GM19035 (cell line): ENCODE measurements around the gene FIGN.

Experiments used
- ATAC-seq: cut with Tn5 transposase; IDR thresholded peaks from one replicate; pipeline ENCODE4 v1.9.1; 2021; ENCODE audit not compliant: unreplicated experiment

FIGN gene

DNA sequence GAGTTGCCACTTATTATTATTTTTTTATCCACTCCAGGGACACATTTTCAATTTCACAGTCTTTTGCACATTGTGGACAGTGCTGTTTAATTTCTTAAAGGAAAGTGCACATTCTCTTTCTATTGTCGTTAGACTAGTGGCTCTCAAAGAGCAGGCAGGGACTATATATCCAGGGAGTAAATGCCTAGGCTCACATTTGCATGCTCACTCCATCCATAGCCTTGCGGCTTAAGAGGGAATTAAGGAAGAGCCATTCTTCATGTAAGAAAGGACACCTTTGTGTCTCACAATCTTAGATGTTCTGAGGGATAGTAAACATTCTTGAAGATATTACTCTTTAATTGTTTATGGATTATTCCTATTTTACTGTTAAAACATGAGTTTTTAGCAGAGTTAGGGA, 70.8 kb downstream of the FIGN start:
- no peak for ATAC-seq

DNA sequence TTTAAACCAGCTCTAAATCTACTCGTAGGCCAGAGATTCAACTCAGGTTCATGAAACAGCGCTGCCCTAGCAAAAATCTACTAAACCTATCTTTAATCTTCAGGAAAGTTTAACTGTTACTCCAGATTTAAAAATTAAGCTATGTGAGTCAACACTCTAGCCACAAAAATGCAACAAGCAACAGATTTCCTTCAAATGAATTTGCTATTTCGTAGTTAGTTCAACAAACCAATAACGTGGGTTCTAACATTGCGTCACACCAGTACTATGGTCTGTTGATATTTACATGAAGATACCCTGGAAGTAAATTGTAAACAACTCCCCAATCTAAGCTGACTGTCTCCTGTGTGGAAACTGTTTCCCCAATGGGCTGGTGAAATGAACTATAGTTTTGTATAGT, 71.2 kb downstream of the FIGN start:
- no peak for ATAC-seq

DNA sequence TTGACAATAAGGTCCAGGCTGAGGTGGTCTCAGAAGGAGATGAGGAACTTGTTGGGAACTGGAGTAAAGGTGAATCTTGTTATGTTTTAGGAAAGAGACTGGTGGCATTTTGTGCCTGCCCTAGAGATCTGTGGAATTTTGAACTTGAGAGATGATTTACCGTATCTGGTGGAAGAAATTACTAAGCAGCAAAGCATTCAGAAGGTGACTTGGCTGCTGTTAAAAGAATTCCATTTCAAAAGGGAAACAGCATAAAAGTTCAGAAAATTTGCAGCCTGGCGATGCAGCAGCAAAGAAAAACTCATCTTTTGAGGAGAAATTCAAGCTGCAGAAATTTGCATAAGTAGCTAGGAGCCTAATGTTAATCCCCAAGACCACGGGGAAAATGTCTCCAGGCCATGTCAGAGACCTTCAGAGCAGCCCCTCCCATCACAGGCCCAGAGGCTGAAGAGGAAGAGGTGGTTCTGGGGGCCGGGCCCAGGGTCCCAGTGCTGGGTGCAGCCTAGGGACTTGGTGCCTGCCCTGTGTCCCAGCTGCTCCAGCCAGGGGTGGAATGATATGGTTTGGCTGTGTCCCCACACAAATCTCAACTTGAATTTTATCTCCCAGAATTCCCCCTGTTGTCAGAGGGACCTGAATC, 73.5 kb downstream of the FIGN start:
- ATAC-seq = no peak

DNA sequence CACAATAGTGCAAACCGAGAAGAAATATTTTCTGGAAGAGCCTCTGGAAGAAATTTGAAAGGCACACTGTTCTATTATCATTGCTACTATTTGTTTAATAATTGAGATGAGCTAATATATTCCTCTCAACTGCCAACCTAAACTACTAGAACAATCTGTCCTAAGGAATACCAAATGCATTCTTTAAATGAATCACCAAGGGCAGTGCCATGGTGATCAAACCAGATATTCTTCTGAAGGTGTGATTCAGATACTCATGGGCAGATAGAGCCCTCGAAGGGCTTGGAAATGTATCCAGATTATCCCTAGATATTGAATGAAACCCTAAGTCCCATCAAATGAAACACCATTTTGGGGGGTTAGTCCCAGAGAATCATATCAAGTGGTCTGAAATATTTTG, 76.6 kb downstream of the FIGN start:
- ATAC-seq = no peak

DNA sequence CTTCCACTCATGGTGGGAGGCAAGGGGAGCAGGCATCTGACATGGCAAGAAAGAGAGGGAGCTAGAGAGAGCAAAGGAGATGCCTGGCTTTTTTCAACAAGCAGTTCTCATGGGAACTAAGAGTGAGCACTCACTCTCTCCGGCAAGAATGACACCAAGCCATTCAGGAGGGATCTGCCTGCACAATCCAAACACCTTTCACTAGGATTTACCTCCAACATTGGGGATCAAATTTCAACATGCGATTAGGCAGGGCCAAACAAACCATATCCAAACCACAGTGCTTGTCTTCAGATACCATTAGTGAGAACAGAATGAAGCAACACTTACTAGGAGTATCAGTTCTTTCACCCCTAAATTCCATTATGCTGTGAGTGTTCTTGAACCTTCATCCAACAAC, 77.3 kb downstream of the FIGN start:
- no peak for ATAC-seq

DNA sequence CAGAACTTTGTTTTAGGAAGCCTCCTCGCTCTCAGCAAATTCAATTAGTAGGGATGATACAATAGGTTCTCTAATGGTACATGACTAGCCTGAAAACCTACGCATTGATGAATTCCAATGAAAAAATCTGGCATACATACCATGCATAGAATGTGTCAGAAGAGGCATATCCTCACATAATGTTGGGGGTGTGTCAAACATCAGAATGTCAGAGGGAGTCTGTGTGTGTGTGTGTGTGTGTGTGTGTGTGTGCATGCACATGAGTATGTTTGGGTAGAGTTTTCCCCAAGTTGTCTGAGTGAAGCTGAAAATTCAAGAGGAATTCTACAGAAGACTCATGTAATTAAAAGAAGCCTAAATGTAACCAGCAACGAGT, 78.5 kb downstream of the FIGN start:
- no peak for ATAC-seq

DNA sequence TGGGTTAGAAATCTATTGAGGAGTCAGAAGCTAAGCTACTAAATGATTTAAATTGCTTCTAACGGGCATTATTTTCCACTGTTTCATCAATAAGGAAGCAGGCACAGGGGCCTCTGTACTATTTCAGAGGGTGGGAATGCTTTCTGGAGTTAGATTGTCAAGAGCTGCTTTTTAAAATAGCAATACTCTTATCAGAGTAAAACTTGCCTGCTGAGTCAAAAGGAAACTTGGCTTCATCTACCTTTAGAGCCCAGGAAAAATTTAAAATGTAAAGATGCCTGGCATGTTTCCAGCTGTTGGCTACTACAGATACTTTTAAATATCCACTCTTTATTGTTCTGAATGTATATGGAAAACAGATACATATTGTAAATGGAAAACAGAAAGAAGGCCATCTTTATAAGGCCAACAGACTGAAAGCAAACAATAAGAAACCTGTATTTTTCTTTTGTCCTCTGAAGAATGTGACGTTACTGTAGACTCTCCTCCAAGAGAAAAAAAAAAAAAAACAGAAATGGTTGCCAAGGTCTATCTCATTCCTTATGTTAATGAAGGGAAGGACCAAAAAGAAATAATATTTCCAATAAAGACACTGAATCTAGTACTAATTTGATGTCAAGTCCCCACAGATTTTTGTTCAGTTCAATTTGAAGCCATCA, 79.1 kb downstream of the FIGN start:
- no peak for ATAC-seq

DNA sequence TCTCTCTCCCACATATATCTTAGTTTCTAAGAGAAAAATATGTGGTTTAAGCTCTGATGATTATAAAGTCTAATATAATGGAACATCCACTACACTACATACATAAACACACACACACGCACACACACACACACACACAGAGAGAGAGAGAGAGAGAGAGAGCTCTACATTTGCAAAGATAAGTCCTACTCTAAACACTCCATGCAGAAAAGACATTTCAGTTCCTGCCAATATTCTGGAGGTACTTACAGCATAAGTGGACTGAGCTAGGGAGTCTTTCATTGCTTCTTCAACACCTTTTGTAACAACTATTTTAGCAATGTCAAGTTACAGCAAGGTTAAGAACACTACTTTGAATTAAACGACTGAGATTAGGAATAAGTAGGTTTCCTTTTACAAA, 80.1 kb downstream of the FIGN start:
- ATAC-seq = no peak

DNA sequence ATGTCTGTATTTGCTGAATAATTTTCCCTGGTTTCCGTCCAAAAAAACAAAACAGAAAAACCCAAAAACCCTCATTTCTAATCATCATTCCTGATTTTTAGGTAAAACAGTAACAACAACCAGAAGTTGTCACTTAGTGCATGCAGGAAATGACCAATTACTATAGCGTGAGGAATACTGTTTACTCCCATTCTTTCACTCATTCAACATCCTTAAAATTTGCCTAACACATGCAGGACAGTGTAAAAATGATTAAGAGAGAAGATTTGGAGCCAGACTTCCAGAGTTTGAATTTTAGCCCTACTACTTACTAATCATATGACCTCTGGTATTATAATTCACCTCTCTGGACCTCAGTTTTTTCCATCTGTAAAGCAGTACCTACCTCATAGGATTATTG, 83.1 kb downstream of the FIGN start:
- ATAC-seq = no peak

DNA sequence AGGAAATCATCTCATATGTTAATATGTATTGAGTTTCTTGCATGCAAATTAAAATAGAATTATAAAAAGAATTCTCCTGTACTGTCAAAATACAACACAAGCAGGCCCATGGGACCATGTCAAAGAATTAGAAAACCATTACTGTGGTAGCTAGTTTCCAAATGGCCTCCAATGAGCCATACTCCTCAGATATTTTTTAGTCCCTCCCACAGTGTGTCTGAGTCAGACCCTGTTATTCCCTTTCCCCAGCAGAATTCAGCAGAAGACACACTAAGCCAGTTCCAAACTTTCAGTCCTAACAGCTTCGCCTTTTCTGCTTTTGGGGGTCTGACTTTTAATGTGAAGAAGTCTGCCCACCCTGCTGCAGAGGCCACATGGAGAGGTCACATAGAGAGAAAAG, 86.7 kb downstream of the FIGN start:
- no peak for ATAC-seq

DNA sequence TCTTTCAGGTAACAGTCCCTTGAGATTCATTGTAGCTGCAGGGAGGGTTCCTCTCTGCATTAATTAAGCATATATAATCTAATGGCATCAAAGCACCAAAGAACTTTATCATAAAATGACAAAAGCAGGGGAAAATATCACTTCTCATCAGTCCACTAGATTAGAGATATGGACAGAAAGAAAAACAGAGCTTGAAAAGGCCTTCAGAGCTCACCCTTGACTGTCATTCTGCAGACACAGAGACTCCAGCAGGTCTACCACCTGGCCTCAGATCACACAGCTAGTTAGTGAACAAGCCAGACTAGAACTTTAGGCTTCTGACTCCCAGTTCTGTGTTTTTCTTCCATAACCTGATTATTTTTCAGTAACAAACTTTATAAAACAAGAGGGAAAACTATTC, 88.5 kb downstream of the FIGN start:
- no peak for ATAC-seq

DNA sequence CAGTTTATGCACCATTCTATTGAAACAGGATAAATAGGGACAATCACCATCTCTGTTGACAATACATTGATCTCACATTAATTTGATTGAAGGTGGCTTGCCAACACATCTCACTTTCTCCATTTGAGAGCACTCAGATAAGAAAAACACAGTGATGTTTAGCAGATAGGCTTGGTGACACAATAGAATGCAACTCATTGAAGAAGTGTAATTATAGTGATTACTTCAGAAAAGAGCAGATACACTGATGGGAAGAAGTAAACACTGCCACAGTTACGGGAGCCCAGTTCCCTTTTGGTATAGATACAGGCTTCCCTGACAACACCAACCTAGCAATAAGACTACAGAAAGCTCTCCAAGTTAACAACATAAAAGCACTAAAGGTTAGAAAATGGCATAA, 89.1 kb downstream of the FIGN start:
- ATAC-seq = no peak

DNA sequence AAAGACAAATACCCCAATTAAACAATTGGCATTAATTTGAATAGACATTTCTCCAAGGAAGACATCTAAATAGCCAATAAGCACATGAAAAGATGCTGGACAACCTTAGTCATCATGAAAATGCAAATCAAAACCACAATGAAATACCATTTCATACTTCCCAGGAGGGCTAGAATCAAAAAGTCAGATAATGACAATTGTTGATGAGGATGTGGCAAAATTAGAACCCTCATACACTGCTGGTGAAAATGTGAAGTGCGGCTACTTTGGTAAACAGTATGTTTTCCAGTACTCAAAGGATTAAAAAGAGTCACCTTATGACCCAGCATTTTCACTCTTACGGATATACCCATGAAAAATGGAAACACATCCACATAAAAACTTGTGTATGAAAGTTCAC, 91.6 kb downstream of the FIGN start:
- ATAC-seq = no peak

DNA sequence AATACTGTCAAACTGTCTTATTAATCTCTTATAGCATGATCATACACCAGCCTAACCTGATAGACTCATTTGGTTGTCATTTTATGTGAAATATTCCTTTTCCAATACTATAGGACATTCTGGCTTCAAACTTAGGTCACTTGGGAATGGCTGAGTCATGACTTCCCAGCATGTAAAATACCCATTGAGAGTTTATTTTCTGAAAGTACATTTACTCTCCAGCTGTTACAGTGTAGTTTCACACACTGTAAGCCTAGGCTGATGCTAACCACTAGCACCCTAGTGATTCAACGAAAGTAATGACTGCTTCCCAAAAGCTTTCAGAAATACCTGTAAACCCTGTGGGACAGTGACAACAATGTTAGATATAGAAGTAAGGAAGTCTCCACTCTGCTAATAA, 93.8 kb downstream of the FIGN start:
- ATAC-seq = no peak

DNA sequence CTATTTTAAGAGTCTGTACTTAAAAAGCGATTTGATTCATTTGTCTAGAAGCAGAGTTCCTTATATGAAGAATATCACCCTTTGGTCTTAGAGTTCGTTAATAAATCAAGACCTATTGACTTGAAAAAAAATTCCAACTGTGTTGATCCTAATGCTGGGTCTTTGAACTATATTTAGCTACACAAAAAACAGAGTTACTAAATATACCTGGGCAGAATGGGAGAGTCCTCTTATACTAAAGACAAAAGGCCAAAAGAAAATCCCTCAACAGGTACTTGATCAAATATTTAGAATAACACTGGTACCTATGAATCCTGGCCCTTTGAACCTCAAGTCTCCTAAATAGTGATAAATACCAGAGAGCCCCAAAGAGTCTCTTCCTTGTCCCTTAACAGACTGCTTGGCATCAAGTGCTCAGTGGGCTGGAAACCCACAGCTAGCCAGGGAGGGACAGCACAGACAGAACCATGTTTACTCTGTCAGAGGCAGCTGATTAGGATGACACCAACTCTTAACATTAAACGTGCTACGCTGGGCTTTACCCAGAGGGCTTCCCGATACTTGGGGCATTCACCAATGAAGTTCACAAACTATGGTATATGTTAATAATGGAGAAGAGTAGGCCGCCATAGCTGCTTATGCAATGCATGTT, 95.1 kb downstream of the FIGN start:
- ATAC-seq = no peak

DNA sequence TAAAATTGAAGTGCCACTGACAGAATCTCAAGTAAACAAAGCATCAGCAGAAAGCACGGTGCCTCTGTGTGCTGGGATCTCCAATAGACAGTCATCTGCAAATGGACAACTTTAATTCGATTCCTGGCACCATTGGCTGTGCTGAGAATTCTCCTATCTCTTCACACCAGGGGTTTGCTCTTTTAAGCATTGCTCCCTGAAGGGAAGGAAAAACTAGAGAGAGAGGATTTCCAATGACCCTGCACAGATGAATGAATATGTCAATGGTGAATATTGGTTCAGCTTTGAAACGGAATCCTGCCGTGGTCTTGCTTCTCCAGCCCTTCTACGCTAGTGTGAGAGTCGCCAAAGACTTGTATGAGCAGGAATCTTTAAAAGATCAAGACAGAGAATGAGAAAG, 97.9 kb downstream of the FIGN start:
- ATAC-seq = no peak

DNA sequence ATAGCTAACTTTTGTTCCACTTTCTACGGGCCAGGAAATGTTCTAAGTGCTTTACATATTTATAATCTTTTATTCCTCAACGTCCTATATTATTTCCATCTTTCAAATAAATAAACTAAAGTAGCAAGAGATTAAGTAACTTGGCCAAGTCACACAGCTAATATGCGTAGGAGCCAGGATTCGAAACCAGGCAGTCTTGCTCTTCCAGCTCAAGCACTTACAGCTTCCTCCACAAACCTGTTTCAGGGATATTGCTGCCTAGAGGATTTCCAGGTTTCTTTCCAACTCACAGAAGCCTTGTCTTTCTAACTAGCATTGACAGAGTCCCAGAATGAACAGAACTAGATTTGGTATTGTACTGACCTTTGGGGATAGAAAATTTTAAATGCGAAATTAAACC, 102.5 kb downstream of the FIGN start:
- no peak for ATAC-seq

DNA sequence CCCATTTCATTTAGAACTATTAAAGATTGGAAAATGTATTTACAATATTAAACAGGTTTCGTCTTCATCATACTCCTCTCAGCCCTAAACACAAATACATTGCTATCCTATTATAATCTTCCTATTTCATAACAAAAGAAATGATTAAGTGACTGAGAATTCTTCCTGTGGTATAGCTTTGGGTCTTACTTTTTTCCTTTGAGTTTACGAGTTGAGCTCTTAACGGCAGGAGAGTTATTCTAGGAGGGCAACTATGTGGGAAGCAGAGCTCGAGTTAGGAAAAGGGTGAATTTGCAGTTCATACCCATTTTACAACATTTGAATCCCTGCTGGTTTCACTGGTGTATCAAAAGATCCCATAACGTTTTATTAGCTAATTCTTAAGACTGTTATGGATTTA, 105.0 kb downstream of the FIGN start:
- no peak for ATAC-seq

DNA sequence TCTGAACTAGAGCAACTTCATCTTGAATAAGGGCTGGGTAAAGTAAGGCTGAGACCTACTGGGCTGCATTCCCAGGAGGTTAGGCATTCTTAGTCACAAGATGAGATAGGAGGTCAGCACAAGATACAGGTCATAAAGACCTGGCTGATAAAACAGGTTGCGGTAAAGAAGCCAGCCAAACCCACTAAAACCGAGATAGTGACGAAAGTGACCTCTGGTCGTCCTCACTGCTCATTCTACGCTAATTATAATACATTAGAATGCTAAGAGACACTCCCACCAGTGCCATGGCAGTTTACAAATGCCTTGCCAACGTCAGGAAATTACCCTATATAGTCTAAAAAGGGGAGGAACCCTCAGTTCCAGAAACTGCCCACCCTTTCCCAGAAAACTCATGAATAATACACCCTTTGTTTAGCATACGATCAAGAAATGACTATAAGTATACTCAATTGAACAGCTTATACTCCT, 109.1 kb downstream of the FIGN start:
- no peak for ATAC-seq

DNA sequence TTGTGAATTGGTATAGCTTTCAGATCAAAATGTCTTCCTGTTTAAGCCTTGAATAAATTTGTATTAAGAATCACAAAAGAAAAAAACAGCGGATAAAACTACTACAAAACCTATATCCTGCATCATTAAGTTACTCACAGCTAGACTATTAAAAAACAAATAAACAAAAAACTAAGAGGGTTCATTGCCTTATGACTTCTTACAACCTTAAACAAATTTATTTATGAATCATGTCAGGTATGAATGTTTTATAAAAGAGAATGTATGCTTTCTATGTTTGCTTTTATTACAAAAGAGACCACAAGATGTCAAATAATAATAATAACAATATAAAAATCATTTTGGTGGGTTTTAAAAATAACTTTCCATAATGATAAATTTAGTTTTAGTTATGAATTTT, 109.6 kb downstream of the FIGN start:
- ATAC-seq = no peak

DNA sequence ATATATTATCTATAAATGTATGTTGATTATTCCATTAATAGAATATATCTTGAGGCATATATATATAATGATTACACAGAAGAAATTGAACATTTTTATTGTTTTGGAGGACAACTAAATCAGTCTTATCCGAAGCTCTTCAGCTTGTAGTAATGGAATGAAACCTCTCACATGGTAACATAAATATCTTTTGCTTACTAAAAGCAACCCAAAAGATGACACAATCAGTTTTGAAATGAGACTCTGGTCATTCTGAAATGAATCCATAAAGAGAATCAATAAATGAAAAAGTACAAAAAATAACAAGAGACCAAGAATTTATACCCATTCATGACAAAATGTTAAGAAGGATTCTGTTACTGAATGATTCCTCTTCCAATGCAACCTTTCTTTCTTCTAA, 110.2 kb downstream of the FIGN start:
- no peak for ATAC-seq

DNA sequence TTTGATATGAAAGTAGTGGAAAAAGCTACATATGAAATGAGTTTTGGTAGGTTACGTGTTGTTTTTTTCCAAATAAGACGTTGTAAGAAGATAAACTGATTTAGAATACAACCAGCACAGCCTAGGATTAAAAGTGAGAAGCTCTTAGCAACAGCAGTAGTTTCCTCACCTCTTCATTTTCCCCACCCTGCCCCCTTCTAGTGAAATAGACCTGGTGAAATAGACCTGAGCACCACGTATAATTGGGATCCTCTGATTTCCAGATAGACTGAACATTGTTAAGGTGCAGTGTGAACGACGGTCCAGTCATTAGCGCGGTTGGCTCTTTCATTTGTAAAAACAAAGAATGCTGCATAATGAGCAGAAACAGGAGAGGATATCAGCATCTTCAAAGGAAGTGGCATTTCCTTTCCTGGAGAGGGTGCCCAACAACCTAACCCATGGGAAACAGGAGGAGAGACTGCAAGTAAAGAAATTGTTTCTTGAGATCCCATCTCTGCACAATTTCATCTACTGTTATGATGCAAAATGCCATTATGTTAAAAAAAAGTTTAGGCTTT, 114.3 kb downstream of the FIGN start:
- no peak for ATAC-seq
